Thyroid gland (tissue), 4 donors: ENCODE data around the gene ARGLU1. TPM values are rescaled to one million over a fixed set of nuclear protein-coding genes. Genes with fewer than 3 reads are reported as not detected.

Source experiments
- DNase-seq, 2 donors: peaks; one replicate each; pipeline ENCODE4 v3.0.0-alpha.2; 2019
- H3K27ac ChIP-seq, 3 donors: fragments of 200-600 bp; sonication (generic); 1 replicate in 2 of 3; 2 replicates in 1 of 3; pipeline ENCODE4 v1.5.1; 2016 to 2019; ENCODE audit warnings: mild to moderate bottlenecking in 1 of 3, moderate library complexity in 1 of 3
- H3K27me3 ChIP-seq: fragments of 200-600 bp; sonication (generic); one replicate; pipeline ENCODE4 v1.5.1; 2019
- H3K36me3 ChIP-seq, 2 donors: fragments of 200-600 bp; sonication (generic); one replicate each; pipeline ENCODE4 v1.5.1; 2016 to 2019
- H3K4me1 ChIP-seq, 2 donors: fragments of 200-600 bp; sonication (generic); one replicate each; pipeline ENCODE4 v1.5.1; 2017 to 2019
- H3K4me3 ChIP-seq, 3 donors: fragments of 200-600 bp; sonication (generic); replicated peaks in 1 of 3; 1 replicate in 2 of 3; 2 replicates in 1 of 3; pipeline ENCODE4 v1.5.1; 2016; ENCODE audit warnings: mild to moderate bottlenecking in 1 of 3
- H3K9me3 ChIP-seq: fragments of 200-600 bp; sonication (generic); one replicate; pipeline ENCODE4 v1.5.1; 2017
- POLR2A ChIP-seq, 2 donors: fragments of 450-650 bp; IDR thresholded peaks; one replicate each; pipeline ENCODE4 v1.6.1; 2017; ENCODE audit warnings: antibody characterized with exemption in 2 of 2, mild to moderate bottlenecking in 2 of 2, moderate library complexity in 1 of 2
- WGBS, 2 donors: methylation state at CpG; one replicate each; pipeline ENCODE4 v1.1.5; 2017; 5-methylcytosine and 5-hydroxymethylcytosine counted together
- intact Hi-C: fragments of 100-400 bp; cut with DNase I; formaldehyde crosslinking; loops from one replicate; pipeline ENCODE4 v1.15.1; 2023
- total RNA-seq, 4 donors: library from RNA; depleted of rRNA; stranded (reverse); fragments of >200 nt; gene quantifications; one replicate each; pipeline ENCODE4 v1.2.3, GENCODE V29; 2016
- TF ChIP-seq, protein P1 (sequence below), 6 experiments: fragments of 200-600 bp in 3 of 6; fragments of 450-650 bp in 3 of 6; sonication (generic) in 3 of 6; IDR thresholded peaks; one replicate each; pipeline ENCODE4 v1.5.1; 2016 to 2019; ENCODE audit warnings: antibody characterized with exemption in 6 of 6, mild to moderate bottlenecking in 2 of 6, inconsistent platforms in 1 of 6, moderate library complexity in 1 of 6

The ARGLU1 gene, protein sequence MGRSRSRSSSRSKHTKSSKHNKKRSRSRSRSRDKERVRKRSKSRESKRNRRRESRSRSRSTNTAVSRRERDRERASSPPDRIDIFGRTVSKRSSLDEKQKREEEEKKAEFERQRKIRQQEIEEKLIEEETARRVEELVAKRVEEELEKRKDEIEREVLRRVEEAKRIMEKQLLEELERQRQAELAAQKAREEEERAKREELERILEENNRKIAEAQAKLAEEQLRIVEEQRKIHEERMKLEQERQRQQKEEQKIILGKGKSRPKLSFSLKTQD
- 100 to 1,000 TPM in 3 of 4 donors, 10 to 100 TPM in 1; 73.9 to 165 (median 119) TPM for total RNA-seq

GRCh38 chr13:106567474-106568298, at the start of gene ARGLU1:
ARGLU1 (minus strand) TSS chr13:106568137; CDS start chr13:106567919, 218 bp downstream.
- Histone ChIP-seq H3K4me3 (peak within 1 kb of the TSS; percentile 75 to 99 (median 94)), H3K9me3 (no peaks in the 10 kb centered on the region), H3K36me3 (no peaks in the 10 kb centered on the region), H3K27ac (peak within 1 kb of the TSS; percentile 92 to 99 (median 98)), H3K27me3 (no peaks in the 10 kb centered on the region), H3K4me1 (peaks cover 23 to 36% of the 10 kb centered on the region in 2 donors)
- intact Hi-C loops: no loop called here
- peak; percentile 78 to 95 for TF ChIP-seq POLR2A (IDR thresholded peaks at IDR 0.05)
- TF ChIP-seq, protein P1, sequence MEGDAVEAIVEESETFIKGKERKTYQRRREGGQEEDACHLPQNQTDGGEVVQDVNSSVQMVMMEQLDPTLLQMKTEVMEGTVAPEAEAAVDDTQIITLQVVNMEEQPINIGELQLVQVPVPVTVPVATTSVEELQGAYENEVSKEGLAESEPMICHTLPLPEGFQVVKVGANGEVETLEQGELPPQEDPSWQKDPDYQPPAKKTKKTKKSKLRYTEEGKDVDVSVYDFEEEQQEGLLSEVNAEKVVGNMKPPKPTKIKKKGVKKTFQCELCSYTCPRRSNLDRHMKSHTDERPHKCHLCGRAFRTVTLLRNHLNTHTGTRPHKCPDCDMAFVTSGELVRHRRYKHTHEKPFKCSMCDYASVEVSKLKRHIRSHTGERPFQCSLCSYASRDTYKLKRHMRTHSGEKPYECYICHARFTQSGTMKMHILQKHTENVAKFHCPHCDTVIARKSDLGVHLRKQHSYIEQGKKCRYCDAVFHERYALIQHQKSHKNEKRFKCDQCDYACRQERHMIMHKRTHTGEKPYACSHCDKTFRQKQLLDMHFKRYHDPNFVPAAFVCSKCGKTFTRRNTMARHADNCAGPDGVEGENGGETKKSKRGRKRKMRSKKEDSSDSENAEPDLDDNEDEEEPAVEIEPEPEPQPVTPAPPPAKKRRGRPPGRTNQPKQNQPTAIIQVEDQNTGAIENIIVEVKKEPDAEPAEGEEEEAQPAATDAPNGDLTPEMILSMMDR (IDR thresholded peaks at IDR 0.05): no peak
- 1% methylated on average over 48 to 58 of the region's 108 CpGs for WGBS, 2 donors
- DNase-seq: peak; percentile 90 to 94

DNA sequence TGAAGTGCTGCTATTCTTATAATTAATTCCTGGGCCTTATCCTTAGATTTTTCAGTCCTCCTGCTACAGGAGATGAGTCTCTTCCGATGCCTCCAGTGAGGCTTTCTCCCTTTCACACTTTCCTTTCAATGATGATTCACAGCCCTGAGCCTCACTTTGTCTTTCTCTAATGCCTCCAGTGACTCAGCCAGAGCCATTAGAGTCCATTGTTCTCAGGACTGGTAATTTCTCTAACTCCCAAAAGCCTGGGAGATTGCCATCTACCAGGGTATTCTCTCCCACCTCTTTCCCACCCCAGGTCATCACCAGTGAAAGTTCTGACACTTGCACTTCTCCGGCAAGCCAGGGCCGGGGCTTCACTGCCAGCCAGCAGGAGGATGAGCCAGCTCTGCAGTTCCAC, 49.6 kb upstream of the ARGLU1 start:
- H3K27ac ChIP-seq: no peak overlapping the region
- WGBS, 2 donors: 86 to 95% methylated on average over 3 of the region's 3 CpGs

DNA sequence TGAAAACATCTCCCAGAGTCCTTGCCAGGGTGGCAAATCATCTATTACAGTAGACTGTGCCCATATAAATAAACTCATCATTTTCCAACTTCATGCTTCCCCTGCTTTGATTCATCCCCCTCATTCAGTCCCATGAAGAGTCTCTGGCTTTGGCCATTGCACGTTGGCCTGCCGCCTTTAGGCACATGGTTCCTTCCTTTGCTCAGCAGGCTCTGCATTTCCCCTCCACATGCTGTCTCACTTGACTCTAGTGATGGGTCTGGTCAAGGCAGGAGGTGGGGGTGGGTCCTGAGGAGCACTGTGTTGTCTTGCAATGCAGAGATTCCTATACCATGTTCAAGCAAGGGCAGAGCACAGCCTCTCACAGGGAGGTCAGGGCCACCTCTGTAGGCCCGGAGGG, 48.8 kb upstream of the ARGLU1 start:
- intact Hi-C loops: loop anchor here (10.0 kb wide), 1 partner anchor 298 kb away; no protein-coding TSS in a partner anchor
- H3K27ac ChIP-seq: no peak overlapping the region
- no peaks in the 10 kb centered on the region for H3K9me3 ChIP-seq
- DNase-seq: no peak
- no peaks in the 10 kb centered on the region for H3K4me1 ChIP-seq
- no peaks in the 10 kb centered on the region for H3K36me3 ChIP-seq
- no peak for TF ChIP-seq POLR2A (IDR thresholded peaks at IDR 0.05)
- TF ChIP-seq, protein P1 (IDR thresholded peaks at IDR 0.05): no peak
- H3K4me3 ChIP-seq: no peak overlapping the region
- 97 to 100% methylated on average over 3 of the region's 3 CpGs for whole genome bisulfite sequencing, 2 donors
- H3K27me3 ChIP-seq: no peaks in the 10 kb centered on the region

More for the DNA sequence above, 49.6 kb upstream of the ARGLU1 start:
- Histone ChIP-seq H3K4me3 (no peak overlapping the region), H3K27me3 (no peaks in the 10 kb centered on the region), H3K4me1 (no peaks in the 10 kb centered on the region), H3K36me3 (no peaks in the 10 kb centered on the region), H3K9me3 (no peaks in the 10 kb centered on the region)
- TF ChIP-seq, protein P1 (IDR thresholded peaks at IDR 0.05): no peak
- TF ChIP-seq POLR2A (IDR thresholded peaks at IDR 0.05): no peak
- intact Hi-C loops: loop anchor here (10.0 kb wide), 1 partner anchor 297 kb away; no protein-coding TSS in a partner anchor
- no peak for DNase-seq

GRCh38 chr13:106614874-106615273, 46.9 kb upstream of the ARGLU1 start:
- WGBS, 2 donors: 90 to 94% methylated on average over 4 of the region's 4 CpGs
- TF ChIP-seq POLR2A (IDR thresholded peaks at IDR 0.05): no peak
- TF ChIP-seq, protein P1 (IDR thresholded peaks at IDR 0.05): no peak
- Histone ChIP-seq H3K4me3 (no peak overlapping the region), H3K27me3 (no peaks in the 10 kb centered on the region), H3K4me1 (no peaks in the 10 kb centered on the region), H3K27ac (no peak overlapping the region), H3K36me3 (no peaks in the 10 kb centered on the region), H3K9me3 (no peaks in the 10 kb centered on the region)
- no peak for DNase-seq
- intact Hi-C loops: loop anchor here (10.0 kb wide), 1 partner anchor 300 kb away; no protein-coding TSS in a partner anchor
